GM20431 (cell line): Measurements from ENCODE around the gene WDR82.

Experiments
- in situ Hi-C: fragments of 300-500 bp; cut with MseI, MboI; formaldehyde crosslinking; loops from one replicate; pipeline ENCODE4 v1.15.0; 2020; ENCODE audit warnings: low sequenced_read_pairs; ENCODE audit not compliant: unreplicated experiment

Gene WDR82, protein sequence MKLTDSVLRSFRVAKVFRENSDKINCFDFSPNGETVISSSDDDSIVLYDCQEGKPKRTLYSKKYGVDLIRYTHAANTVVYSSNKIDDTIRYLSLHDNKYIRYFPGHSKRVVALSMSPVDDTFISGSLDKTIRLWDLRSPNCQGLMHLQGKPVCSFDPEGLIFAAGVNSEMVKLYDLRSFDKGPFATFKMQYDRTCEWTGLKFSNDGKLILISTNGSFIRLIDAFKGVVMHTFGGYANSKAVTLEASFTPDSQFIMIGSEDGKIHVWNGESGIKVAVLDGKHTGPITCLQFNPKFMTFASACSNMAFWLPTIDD

DNA sequence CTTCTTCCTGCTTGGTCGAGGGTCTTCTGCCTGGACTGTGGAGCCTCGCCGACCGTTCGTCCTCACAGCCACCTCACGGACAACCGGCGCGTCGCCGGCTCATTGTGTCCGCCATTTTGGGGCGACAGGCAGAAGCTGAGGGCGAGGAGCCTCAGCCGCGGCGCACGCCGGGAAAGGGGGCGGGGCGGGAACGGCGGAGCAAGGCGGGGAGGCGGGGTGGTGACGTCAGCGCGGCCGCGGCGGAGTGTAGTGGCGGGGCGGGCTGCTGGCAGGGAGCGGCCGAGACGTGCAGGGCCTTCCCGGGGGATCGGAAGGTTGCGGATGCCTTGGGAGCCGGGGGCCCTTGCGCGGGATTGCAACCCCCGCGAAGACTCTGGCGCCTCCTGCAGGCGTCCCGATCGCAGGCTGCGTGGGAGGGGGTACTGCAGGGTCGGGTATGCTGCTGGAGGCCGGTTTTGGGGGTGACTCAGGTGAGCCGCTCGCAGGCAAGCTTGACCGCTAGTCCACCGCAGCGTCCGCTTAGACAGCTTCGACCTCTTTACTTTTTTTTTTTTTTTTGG, at the start of gene WDR82:
WDR82 (minus strand) TSS at position 140 of the 560 bp plus-strand sequence. CDS start 288 bp downstream, outside the sequence.
- in situ Hi-C loops: no loop called here

DNA sequence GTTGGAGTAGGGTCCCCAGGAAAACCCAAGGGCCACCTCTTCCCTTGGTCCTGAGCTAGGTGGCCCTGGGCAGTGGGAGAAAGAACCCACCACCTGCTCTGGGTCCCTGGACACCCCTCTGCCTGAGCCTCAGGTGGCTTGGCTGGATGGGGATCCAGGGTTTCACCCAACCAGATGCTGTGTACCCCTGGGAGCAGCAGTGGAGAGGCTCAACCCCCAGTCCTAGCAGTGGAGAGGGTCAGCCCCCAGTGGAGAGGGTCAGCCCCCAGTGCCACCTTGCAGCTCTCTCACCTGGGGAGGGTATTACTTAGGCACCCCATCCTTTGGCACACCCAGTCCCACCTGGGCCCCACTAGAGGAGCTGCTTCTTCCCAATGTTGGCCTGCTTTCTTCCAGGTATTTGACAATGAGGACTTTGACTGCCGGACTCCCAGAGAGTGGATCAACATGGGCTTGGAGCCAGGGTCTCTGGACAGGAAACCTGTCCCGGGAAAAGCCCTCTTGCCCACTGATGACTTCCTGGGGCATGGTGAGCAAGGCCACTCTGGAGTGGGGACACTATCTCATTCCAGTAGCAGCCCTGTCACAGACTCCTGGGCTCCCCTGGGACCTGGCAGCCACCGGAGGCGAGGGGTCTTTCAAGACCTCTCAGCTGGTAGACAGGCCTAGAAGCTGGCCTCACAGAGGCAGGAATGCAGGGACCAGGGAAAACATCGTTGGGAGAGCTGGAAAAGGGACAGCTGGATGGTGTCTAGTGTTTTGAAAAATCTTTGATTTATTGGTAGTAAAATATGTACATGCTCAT, 49.2 kb upstream of the WDR82 start:
- in situ Hi-C loops: no loop called here

DNA sequence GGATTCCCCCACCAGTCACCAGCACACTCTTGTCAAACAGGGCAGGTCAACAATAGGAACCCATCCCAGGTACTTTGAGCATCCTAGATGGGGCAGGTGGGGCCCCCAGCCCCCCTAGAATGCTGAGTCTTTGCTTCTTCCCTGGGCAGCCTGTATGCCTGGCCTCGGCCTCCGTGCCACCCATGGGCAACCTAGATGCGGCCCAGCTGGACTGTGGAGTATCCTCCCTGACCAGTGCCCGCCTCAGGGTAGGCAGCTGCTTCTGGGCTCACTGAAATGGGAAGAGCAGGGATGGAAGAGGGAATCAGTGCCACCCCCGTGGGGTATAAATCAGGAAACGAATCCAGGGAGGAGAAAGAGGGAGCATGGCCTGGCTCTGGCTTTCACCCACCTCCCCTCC, 48.5 kb upstream of the WDR82 start:
- in situ Hi-C loops: no loop called here

GRCh38 chr3:52325686-52326085, 47.2 kb upstream of the WDR82 start:
- in situ Hi-C loops: no loop called here

DNA sequence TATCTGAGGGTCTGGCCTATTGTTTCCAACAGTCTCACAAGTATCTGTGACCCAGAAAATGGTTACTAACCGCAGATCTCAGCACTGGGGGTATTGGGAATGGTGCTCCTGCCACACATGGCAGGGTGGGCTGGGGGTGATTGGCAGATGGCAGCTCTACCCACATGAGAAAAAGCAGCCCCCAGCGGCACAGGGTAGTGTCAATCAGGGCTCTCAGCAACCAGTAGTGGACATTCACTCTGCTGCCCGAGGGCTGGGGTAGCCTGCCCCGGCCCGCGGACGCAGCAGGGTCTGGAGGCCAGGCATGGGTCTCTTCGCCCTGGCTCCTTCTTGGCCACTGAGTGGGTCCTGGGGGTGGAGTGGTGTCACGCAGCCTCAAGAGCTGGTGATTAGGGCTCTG, 46.2 kb upstream of the WDR82 start:
- in situ Hi-C loops: no loop called here

GRCh38 chr3:52323526-52324295, 45.3 kb upstream of the WDR82 start:
- in situ Hi-C loops: no loop called here

DNA sequence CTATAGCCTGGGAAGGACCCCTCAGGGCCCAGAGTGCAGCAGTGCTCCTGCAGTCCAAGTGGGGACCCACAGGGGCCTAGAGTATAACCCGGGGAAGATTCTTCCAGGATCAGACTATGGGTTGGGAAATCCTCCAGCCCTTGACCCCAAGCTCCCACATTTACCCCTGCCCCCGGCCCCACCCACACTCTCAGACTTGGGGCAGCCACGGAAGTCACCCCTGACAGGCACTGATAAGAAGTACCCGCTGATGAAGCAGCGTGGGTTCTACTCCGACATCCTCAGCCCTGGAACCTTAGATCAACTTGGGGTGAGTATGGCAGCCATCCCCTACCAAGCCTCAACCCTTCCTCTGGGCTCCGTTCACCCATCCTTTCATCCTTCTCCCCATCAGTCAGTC, 44.0 kb upstream of the WDR82 start:
- in situ Hi-C loops: no loop called here

GRCh38 chr3:52321481-52321880, 43.0 kb upstream of the WDR82 start:
- in situ Hi-C loops: no loop called here

GRCh38 chr3:52319921-52320595, 41.6 kb upstream of the WDR82 start:
- in situ Hi-C loops: no loop called here

DNA sequence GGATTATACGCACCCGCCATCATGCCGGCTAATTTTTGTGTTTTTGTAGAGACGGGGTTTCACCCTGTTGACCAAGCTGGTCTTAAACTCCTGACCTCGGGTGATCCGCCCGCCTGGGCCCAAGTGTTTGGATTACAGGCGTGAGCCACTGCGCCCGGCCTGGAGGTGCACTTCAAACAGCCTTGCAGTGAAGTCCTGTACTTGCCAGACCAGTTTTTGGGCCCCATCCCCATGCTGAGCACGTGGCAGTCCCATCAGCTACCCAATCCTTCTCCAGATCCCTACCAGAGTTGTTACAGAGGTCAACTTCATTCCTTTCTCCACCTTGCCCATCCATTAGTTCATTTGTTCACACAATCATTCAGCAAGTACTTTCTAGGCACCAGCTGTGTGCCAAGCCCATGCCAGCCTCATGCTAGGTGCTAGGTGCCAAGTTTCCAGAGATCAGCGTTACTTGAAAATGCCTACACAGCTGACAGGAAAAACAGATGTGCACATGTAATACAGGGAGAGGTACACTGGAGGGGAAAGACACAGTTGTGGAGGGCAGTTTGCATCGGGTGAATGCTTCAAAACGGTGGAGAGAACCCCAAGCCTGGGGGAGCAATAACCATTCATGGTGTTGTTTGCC, 39.9 kb upstream of the WDR82 start:
- in situ Hi-C loops: no loop called here

DNA sequence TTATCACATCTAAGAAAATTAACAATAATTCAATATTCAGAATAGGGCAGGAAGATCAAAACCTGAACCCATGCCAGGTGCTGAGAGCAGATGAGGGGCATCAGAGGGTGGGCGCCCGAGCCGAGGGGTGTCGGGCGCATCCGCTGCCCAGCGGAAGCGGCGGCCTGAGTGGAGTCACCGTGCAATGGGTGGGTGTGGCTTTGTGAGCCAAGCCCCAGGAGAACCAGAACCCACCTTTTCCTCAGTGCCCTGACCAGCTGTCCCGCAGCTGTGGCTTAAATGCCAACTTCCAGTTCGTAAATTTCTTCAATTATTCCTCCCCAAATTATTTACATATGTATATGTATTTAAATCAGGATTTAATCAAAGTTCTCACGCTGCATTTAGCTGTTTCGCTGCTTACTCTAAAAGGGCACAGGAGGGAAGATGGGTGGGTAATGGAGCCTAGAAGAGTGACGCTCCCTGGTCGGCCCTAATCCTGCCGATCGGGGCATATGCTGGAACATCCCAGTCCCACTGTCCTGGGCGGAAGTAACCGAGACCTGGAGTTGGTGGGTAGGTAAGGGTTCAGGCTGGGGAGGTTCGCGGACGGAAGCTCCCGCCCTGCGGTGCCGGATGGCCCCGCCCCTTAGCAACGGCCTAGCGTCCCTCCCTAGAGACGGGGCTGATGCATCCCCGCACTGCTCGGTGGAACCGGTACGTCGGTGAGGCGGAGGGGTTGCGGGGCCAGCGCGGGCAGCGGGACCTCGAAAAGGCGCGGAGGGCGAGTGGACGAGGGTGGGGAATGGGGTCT, 39.0 kb upstream of the WDR82 start:
- in situ Hi-C loops: no loop called here

DNA sequence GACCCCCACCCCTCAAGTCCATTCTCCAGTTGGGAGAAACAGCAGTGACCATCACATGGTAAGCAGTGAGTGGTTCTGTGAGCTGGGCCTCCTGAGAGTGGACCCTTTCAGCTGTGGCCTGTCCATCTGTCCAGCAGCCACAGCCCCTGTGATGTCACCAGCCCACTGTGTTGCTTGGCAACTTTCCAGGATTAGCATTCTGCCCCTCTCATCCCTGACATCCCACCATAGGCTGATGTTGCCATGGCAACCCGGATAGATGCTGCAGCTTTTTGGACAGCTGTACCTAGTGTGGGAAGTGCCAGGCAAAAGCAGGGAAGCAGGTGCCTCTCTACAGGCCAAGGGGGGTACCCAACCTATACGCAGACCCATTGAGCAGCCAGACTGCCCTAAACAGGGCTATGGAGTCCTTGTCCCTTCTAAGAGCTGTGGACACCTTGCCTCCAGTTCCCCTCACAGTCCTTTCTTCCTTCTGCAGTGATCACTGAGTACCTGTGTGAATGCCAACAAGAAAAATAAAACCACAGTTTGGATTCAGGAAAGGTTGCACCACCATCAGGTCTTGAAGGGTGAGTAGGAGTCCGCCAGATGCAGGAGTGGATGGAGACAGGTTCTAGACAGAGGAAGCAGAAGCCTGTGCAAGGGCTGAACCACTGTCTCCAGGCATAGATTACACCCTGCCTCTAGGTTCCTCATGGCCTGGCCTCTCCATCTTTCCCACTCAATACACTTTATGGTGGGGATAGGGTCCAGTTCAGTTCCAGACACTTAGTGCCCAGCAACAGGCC, 37.7 kb upstream of the WDR82 start, which contains the start of gene DNAH1:
DNAH1 (plus strand) TSS at position 343 of the 788 bp plus-strand sequence. CDS start 6,124 bp downstream, outside the sequence.
- in situ Hi-C loops: no loop called here

- in situ Hi-C loops: no loop called here
Observed at GRCh38 chr3:52315006-52315405, 36.6 kb upstream of the WDR82 start.

GRCh38 chr3:52314489-52314888, 36.0 kb upstream of the WDR82 start:
- in situ Hi-C loops: no loop called here

- in situ Hi-C loops: no loop called here
Observed at GRCh38 chr3:52313774-52314188, 35.3 kb upstream of the WDR82 start.

DNA sequence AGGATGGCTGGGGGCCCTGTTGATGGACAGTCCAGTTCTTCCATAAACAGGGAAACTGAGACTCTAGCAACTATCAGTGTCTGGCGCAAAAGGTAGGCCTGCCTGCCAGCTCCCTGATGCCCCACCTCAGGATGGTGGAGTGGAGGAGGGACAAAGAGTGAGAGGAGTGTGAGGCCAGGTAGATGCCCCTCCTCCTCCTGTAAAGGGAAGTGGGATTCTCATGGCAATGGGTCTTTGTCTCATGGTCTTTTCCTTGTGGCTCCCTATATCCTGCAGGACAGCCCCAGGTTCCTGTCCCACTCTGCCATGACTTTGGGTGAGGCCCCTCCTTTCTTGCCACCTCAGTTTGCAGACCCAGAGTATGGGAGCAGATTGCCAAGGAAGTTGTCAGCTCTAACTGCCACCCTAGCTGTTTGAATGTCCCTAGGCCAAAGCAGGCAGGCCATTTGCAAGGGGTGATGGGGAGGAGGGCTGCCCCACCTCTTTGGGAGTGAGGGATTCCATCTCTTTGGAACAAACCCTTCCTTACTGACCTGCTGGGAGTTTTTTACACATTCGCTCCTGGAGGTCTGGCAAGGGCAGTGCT, 34.8 kb upstream of the WDR82 start:
- in situ Hi-C loops: no loop called here

DNA sequence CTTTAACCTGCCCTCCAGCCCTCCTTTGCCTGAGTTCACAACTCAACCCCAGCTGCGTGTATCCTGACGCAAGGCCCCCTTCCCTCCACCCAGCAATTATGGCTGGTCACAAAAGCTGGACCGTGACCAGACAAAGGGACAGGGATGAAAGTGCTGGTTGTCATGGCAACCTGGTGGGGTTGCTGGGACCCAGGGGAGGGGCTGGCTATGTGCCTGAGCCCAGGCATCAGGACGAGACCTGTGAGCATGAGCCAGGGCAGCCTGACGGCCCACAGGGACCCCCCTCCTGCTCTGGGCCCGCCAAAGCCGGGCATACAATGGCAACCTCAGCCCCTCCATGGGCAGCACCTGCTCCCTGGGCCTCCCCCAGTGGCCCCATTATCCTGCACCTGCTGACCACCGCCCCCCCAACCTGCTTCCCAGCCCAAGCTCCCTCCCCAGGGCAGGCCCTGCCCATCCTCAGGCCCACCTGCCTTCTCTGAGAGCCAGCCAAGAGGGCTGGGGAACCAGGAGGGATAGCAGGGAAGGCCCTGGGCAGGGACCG, 33.2 kb upstream of the WDR82 start:
- in situ Hi-C loops: no loop called here
